GM12874 (cell line): ENCODE measurements around the gene DNM2.

Source experiments
- CTCF ChIP-seq: IDR thresholded peaks from 2 replicates; pipeline ENCODE4 v1.5.1; 2011; ENCODE audit warnings: low read depth, mild to moderate bottlenecking, control low read depth, low read length, moderate library complexity; ENCODE audit not compliant: insufficient read depth

Gene DNM2

GRCh38 chr19:10831987-10832938 lies 114.4 kb downstream of the DNM2 start:
- no peak for TF ChIP-seq CTCF

GRCh38 chr19:10832939-10833296 lies 115.0 kb downstream of the DNM2 start:
- no peak for TF ChIP-seq CTCF

GRCh38 chr19:10835089-10835753 lies 117.3 kb downstream of the DNM2 start:
- no peak for TF ChIP-seq CTCF

- 0 out of 2 replicates have a peak, but pooled peaks have one; percentile 2 for TF ChIP-seq CTCF
Measured at GRCh38 chr19:10835754-10836478, 118.0 kb downstream of the DNM2 start, which contains the start of gene TMED1. TSS of gene TMED1 (minus strand) at chr19:10836212. CDS start at chr19:10836191, 21 bp downstream.

GRCh38 chr19:10836479-10837330 lies 118.8 kb downstream of the DNM2 start:
- no peak for TF ChIP-seq CTCF

GRCh38 chr19:10838377-10838776 lies 120.5 kb downstream of the DNM2 start:
- TF ChIP-seq CTCF: no peak
